PFSK-1 (cell line): ENCODE data around the gene STK39.

Experiments used
- FOXP2 ChIP-seq: optimal IDR thresholded peaks from 2 replicates; pipeline ENCODE3; 2011; ENCODE audit warnings: borderline replicate concordance, control low read depth, inconsistent platforms; ENCODE audit not compliant: insufficient read depth; ENCODE audit errors: extremely low read length, extremely low read depth
- POLR2AphosphoS5 ChIP-seq: IDR thresholded peaks from 2 replicates; pipeline ENCODE4 v1.6.1; 2012; ENCODE audit warnings: low read depth, mild to moderate bottlenecking, control low read depth, low read length, moderate library complexity
- REST ChIP-seq, 2 experiments: IDR thresholded peaks; 2 replicates each; pipeline versions ENCODE4 v1.6.1 to v1.8.0; 2011 to 2012; ENCODE audit warnings: low read depth in 2 of 2, low read length in 2 of 2, control low read depth in 1 of 2, inconsistent platforms in 1 of 2, mild to moderate bottlenecking in 1 of 2, moderate library complexity in 1 of 2; ENCODE audit not compliant: insufficient read depth in 1 of 2
- SIN3A ChIP-seq: IDR thresholded peaks from 2 replicates; pipeline ENCODE4 v1.6.1; 2012; ENCODE audit warnings: mild to moderate bottlenecking, low read length, moderate library complexity, borderline replicate concordance; ENCODE audit not compliant: insufficient read depth
- TAF1 ChIP-seq: IDR thresholded peaks from 2 replicates; pipeline ENCODE4 v1.6.1; 2012; ENCODE audit warnings: low read length, control low read depth, borderline replicate concordance; ENCODE audit not compliant: insufficient read depth

The STK39 gene

DNA sequence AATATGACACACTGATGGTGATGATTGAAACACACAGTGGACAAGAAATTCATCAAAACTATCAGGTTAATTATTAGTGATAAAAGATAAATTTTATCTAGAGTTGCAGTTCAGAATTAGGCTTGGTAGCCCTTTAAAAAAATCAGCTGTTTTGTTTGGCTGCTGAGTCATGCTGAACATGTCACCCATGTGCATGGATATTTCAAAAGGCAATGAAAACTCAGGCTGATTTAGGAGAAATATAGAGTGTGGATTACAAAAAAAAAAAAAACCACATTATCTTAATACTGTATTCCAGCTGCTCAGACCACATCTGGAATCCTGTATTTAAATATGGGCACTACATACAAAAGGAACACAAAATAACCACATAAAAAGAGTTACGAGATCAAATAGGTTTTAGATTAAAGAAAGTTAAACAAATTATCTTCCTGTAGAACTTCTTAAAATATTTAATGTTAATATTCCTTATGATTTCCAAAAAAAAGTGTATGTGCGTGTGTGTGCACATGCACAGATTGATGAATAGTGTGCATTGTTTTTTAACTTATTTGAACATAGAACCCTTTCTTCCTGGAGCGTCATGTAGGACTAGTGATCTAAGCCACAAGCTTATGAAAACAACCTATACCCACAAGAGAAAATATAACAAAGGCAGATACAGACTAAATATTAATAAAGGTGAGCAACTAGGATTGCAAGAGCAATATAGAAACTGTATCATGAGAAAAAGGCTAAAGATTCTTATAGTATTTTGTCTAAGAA lies 186.2 kb downstream of the STK39 start:
- TF ChIP-seq TAF1 (no peak), REST (IDR thresholded peaks at IDR 0.05; ENCODE audit: insufficient read depth in 1 of 2, low read depth in 2 of 2, low read length in 2 of 2) (no peak), SIN3A (no peak), POLR2AphosphoS5 (no peak), FOXP2 (no peak)

GRCh38 chr2:168059758-168060157 lies 187.6 kb downstream of the STK39 start:
- TF ChIP-seq TAF1 (no peak), REST (IDR thresholded peaks at IDR 0.05; ENCODE audit: insufficient read depth in 1 of 2, low read depth in 2 of 2, low read length in 2 of 2) (no peak), FOXP2 (no peak)

- TF ChIP-seq TAF1 (no peak), FOXP2 (no peak), POLR2AphosphoS5 (no peak)
These were observed 188.7 kb downstream of the STK39 start for GRCh38 chr2:168058675-168059074.

- TF ChIP-seq REST (IDR thresholded peaks at IDR 0.05; ENCODE audit: insufficient read depth in 1 of 2, low read depth in 2 of 2, low read length in 2 of 2) (no peak), FOXP2 (no peak), POLR2AphosphoS5 (no peak), TAF1 (no peak), SIN3A (no peak)
These were observed 191.1 kb downstream of the STK39 start for GRCh38 chr2:168056242-168056787.

DNA sequence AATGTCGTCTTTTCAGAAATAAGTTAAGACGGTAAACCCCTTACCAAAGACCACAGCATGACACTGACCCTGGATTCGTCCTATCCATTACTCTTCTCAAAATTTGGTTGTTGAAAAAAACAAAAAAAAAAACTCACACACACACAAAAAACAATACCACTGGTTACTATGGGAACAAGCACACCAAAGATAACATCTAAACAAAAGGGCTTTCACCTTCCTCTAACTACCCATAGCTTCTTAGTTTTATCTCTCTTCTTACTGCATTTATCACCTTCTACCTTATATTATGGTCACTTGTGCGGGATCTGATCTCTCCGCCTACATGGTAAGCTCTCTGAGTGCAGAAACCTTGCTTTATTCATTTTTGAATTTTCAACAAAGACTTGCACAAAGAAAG lies 192.7 kb downstream of the STK39 start:
- TF ChIP-seq TAF1 (no peak), POLR2AphosphoS5 (no peak), SIN3A (no peak), REST (IDR thresholded peaks at IDR 0.05; ENCODE audit: insufficient read depth in 1 of 2, low read depth in 2 of 2, low read length in 2 of 2) (no peak), FOXP2 (no peak)
